Smooth muscle cell (in vitro differentiated cells): Measurements from ENCODE around the gene ADGRG1. TPM values are rescaled to one million over a fixed set of nuclear protein-coding genes. Genes with fewer than 3 reads are reported as not detected.

Source experiments
- DNase-seq: peaks from one replicate; lab custom pipeline; 2025; ENCODE audit not compliant: unreplicated experiment; lab: John Stamatoyannopoulos, UW
- H2AFZ ChIP-seq: fragments of 200-600 bp; sonication (generic); 2 replicates; pipeline ENCODE4 v1.6.0; 2016; ENCODE audit warnings: antibody characterized with exemption, low read depth, mild to moderate bottlenecking
- H3F3A ChIP-seq: fragments of 200-600 bp; sonication (generic); 2 replicates; pipeline ENCODE4 v1.6.0; 2017; ENCODE audit warnings: antibody characterized with exemption, low read depth
- H3K27ac ChIP-seq: fragments of 200-600 bp; sonication (generic); 2 replicates; pipeline ENCODE4 v1.5.1; 2016; ENCODE audit warnings: low read depth, mild to moderate bottlenecking
- H3K27me3 ChIP-seq: fragments of 200-600 bp; sonication (generic); 2 replicates; pipeline ENCODE4 v1.6.1; 2016; ENCODE audit warnings: low read depth, mild to moderate bottlenecking
- H3K36me3 ChIP-seq: fragments of 200-600 bp; sonication (generic); 2 replicates; pipeline ENCODE4 v1.5.1; 2016; ENCODE audit warnings: low read depth
- H3K4me1 ChIP-seq: fragments of 200-600 bp; sonication (generic); 2 replicates; pipeline ENCODE4 v1.5.1; 2016; ENCODE audit warnings: low read depth
- H3K4me2 ChIP-seq: fragments of 200-600 bp; sonication (generic); 2 replicates; pipeline ENCODE4 v1.6.0; 2016; ENCODE audit warnings: mild to moderate bottlenecking
- H3K4me3 ChIP-seq: fragments of 200-600 bp; sonication (generic); 2 replicates; pipeline ENCODE4 v1.5.1; 2016; ENCODE audit warnings: mild to moderate bottlenecking
- H3K79me2 ChIP-seq: fragments of 200-600 bp; sonication (generic); 2 replicates; pipeline ENCODE4 v1.6.0; 2016; ENCODE audit warnings: low read depth, mild to moderate bottlenecking
- H3K9ac ChIP-seq: fragments of 200-600 bp; sonication (generic); 2 replicates; pipeline ENCODE4 v1.6.0; 2016; ENCODE audit warnings: low read depth
- H3K9me3 ChIP-seq: fragments of 200-600 bp; sonication (generic); replicated peaks from 2 replicates; pipeline ENCODE4 v1.5.1; 2016; ENCODE audit warnings: low read depth
- H4K20me1 ChIP-seq: fragments of 200-600 bp; sonication (generic); 2 replicates; pipeline ENCODE4 v1.6.0; 2016; ENCODE audit warnings: low read depth
- CTCF ChIP-seq: fragments of 200-600 bp; sonication (generic); IDR thresholded peaks from 2 replicates; pipeline ENCODE4 v1.5.1; 2017; ENCODE audit warnings: borderline replicate concordance, mild to moderate bottlenecking, antibody characterized with exemption; ENCODE audit not compliant: insufficient read depth, poor library complexity, severe bottlenecking
- WGBS: methylation state at CpG from one replicate; pipeline ENCODE4 v1.1.7; 2016; ENCODE audit warnings: low lambda C conversion rate; 5-methylcytosine and 5-hydroxymethylcytosine counted together
- polyA plus RNA-seq: library from polyadenylated mRNA; unstranded; fragments of >200 nt; fragmentation: Nextera tagmentation; extraction: Ambion mirVana; gene quantifications from 2 replicates; pipeline ENCODE4 v1.2.1, GENCODE V29; 2016
- total RNA-seq: library from RNA; depleted of rRNA; stranded (reverse); fragments of >200 nt; gene quantifications from 2 replicates; pipeline ENCODE4 v1.2.3, GENCODE V29; 2014

ADGRG1 gene
- total and polyA plus RNA-seq, 2 experiments from 2014 or later: 15.3 to 32.0 TPM

GRCh38 chr16:57623251-57624043 is 5.0 kb upstream of the ADGRG1 start:
- WGBS: 37% methylated on average over 17 of the region's 17 CpGs
- peak overlapping the region; percentile 82 for H3K27ac ChIP-seq
- no peaks in the 10 kb centered on the region for H3K79me2 ChIP-seq
- peak overlapping the region; percentile 46 for H3K4me2 ChIP-seq
- peaks cover 12% of the 10 kb centered on the region for H3K4me1 ChIP-seq
- no peaks in the 10 kb centered on the region for H3K9me3 ChIP-seq
- H2AFZ ChIP-seq: no peak overlapping the region
- H3K9ac ChIP-seq: no peak overlapping the region
- H4K20me1 ChIP-seq: no peaks in the 10 kb centered on the region
- H3K36me3 ChIP-seq: no peaks in the 10 kb centered on the region
- H3K27me3 ChIP-seq: no peaks in the 10 kb centered on the region
- no peak overlapping the region for H3K4me3 ChIP-seq
- peaks cover 19% of the 10 kb centered on the region for H3F3A ChIP-seq
- peak; percentile 12 for DNase-seq
- TF ChIP-seq CTCF: no peak

GRCh38 chr16:57624044-57624688 is 4.3 kb upstream of the ADGRG1 start:
- no peak for DNase-seq
- WGBS: 66% methylated on average over 8 of the region's 8 CpGs
- Histone ChIP-seq H3K9ac (no peak overlapping the region), H3K79me2 (no peaks in the 10 kb centered on the region), H3K4me3 (no peak overlapping the region), H3K27me3 (no peaks in the 10 kb centered on the region), H3K27ac (peak overlapping the region; percentile 82), H4K20me1 (no peaks in the 10 kb centered on the region), H2AFZ (peak overlapping the region; percentile 43), H3K4me1 (peaks cover 12% of the 10 kb centered on the region), H3K4me2 (peak overlapping the region; percentile 46), H3K9me3 (no peaks in the 10 kb centered on the region), H3K36me3 (no peaks in the 10 kb centered on the region), H3F3A (peaks cover 19% of the 10 kb centered on the region)
- no peak for TF ChIP-seq CTCF

- Histone ChIP-seq H3K4me2 (no peak overlapping the region), H3K27me3 (no peaks in the 10 kb centered on the region), H3K36me3 (no peaks in the 10 kb centered on the region), H3K4me1 (peaks cover 12% of the 10 kb centered on the region), H3K4me3 (no peak overlapping the region), H2AFZ (no peak overlapping the region), H3K9me3 (no peaks in the 10 kb centered on the region), H3K79me2 (peaks cover 3% of the 10 kb centered on the region), H3K27ac (no peak overlapping the region), H3K9ac (no peak overlapping the region), H3F3A (peaks cover 19% of the 10 kb centered on the region), H4K20me1 (no peaks in the 10 kb centered on the region)
- TF ChIP-seq CTCF: no peak
- no peak for DNase-seq
- 94% methylated on average over 16 of the region's 17 CpGs for WGBS
These were observed 3.5 kb upstream of the ADGRG1 start for GRCh38 chr16:57624806-57625500.
